ENCODE data around the gene PACS2.
"Not testable (repeated sequence)": the region's sequence is repeated elsewhere in the genome, so short reads cannot be mapped to it uniquely, and the experiment has no call there.

The PACS2 gene

GRCh38 chr14:105315941-105316576 is 1.5 kb downstream of the PACS2 start:
- DNase-seq: peak; percentile 52

GRCh38 chr14:105316577-105316941 is 2.0 kb downstream of the PACS2 start:
- no peak for DNase-seq

GRCh38 chr14:105316968-105317510 is 2.5 kb downstream of the PACS2 start:
- DNase-seq: no peak

GRCh38 chr14:105317546-105317945 is 3.0 kb downstream of the PACS2 start:
- DNase-seq: no peak

GRCh38 chr14:105322791-105323556 is 8.4 kb downstream of the PACS2 start:
- no peak for DNase-seq

- peak; percentile 49 for DNase-seq
Measured at GRCh38 chr14:105323663-105324062, 9.1 kb downstream of the PACS2 start.

GRCh38 chr14:105324080-105324778 is 9.7 kb downstream of the PACS2 start:
- DNase-seq: peak; percentile 47

GRCh38 chr14:105324871-105325270 is 10.3 kb downstream of the PACS2 start:
- peak; percentile 47 for DNase-seq

GRCh38 chr14:105325303-105325702 is 10.8 kb downstream of the PACS2 start:
- peak; percentile 51 for DNase-seq

- DNase-seq: peak; percentile 49
Measured at GRCh38 chr14:105325716-105326567, 11.4 kb downstream of the PACS2 start.

- no peak for DNase-seq
Measured at GRCh38 chr14:105326568-105326867, 12.0 kb downstream of the PACS2 start.

- peak; percentile 51 for DNase-seq
Measured at GRCh38 chr14:105326891-105327694, 12.5 kb downstream of the PACS2 start.

- DNase-seq: not testable (repeated sequence)
Measured at GRCh38 chr14:105327695-105328045, 13.1 kb downstream of the PACS2 start.

- DNase-seq: peak; percentile 41
Measured at GRCh38 chr14:105328070-105328677, 13.6 kb downstream of the PACS2 start.

GRCh38 chr14:105328678-105329390 is 14.3 kb downstream of the PACS2 start:
- peak; percentile 39 for DNase-seq

- DNase-seq: peak; percentile 41
Measured at GRCh38 chr14:105329411-105330150, 15.0 kb downstream of the PACS2 start.

- peak; percentile 52 for DNase-seq
Measured at GRCh38 chr14:105330491-105330895, 15.9 kb downstream of the PACS2 start.

GRCh38 chr14:105331575-105332349 is 17.2 kb downstream of the PACS2 start:
- no peak for DNase-seq

- DNase-seq: peak; percentile 43
Measured at GRCh38 chr14:105332350-105332874, 17.9 kb downstream of the PACS2 start.

All from islet precursor cell (in vitro differentiated cells).